ENCODE data around the gene HMCN2. TPM values are rescaled to one million over a fixed set of nuclear protein-coding genes. Genes with fewer than 3 reads are reported as not detected.

Gene HMCN2
- total and polyA plus RNA-seq, 2 experiments from 2014 or later, result 0.27 to 0.36 TPM

DNA sequence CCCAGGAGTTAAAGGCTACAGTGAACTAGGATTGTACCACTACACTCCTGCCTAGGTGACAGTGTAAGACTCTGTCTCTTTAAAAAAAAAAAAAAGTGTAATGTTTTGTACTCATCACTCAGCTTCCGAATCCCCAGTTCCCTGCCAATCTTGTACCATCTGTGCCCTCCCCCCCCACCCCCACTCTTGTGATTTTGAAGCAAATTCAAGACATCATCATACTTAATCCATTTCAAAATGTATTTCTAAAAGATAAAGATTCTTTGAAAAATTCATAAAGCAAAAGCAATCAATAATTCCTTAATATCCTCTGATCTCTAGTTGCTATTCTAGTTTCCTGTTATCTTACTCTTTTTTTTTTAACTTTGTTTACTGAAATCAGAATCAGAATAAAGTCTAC, 34.9 kb upstream of the HMCN2 start:
- Histone ChIP-seq H3K4me1 (ENCODE audit: low read depth) (no peaks in the 10 kb centered on the region), H3K27me3 (no peaks in the 10 kb centered on the region), H3K27ac (no peak overlapping the region), H3K4me3 (no peak overlapping the region), H3K36me3 (peaks cover 15% of the 10 kb centered on the region), H3K9me3 (ENCODE audit: low read depth) (no peaks in the 10 kb centered on the region)
- TF ChIP-seq, protein P1, sequence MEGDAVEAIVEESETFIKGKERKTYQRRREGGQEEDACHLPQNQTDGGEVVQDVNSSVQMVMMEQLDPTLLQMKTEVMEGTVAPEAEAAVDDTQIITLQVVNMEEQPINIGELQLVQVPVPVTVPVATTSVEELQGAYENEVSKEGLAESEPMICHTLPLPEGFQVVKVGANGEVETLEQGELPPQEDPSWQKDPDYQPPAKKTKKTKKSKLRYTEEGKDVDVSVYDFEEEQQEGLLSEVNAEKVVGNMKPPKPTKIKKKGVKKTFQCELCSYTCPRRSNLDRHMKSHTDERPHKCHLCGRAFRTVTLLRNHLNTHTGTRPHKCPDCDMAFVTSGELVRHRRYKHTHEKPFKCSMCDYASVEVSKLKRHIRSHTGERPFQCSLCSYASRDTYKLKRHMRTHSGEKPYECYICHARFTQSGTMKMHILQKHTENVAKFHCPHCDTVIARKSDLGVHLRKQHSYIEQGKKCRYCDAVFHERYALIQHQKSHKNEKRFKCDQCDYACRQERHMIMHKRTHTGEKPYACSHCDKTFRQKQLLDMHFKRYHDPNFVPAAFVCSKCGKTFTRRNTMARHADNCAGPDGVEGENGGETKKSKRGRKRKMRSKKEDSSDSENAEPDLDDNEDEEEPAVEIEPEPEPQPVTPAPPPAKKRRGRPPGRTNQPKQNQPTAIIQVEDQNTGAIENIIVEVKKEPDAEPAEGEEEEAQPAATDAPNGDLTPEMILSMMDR (IDR thresholded peaks at IDR 0.05; ENCODE audit: low read depth, low read length), result no peak
- DNase-seq (ENCODE audit: low read depth in 1 of 2, low spot score in 1 of 2), result no peak

DNA sequence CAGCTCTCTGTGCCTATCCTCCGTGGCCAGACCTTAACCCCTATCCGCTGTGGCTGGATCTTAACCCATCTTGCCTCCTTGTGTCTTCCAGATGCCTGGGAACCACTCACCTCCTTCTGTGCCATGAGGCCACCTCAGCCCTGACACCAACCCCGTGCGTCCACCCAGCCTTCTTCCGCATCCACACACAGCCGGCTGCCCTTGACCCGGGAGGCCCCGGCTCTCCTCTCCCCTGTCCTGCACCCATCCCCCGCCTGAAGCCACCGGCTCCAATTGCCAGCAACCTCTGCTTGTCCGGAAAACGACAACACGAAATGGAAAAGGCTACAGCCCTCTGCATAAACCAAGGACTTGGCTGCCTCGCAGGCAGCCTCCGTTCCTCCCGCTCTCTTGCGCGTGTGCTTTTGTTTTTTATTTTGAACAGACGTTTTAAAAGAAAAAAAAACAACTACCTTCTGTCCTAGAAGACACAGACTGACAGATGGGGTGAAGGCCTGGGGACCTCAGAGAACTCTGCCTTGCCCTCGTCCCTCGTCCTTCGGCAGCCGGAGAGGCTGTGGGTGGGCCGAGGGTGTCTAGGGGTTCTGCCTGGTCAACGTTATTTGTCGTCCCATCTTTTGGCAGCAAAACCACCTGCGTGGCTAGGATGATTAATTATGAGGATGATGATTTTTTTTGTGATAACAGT, 32.5 kb upstream of the HMCN2 start:
- H3K9me3 ChIP-seq (ENCODE audit: low read depth), result no peaks in the 10 kb centered on the region
- no peak overlapping the region for H3K4me3 ChIP-seq
- no peaks in the 10 kb centered on the region for H3K27me3 ChIP-seq
- H3K4me1 ChIP-seq (ENCODE audit: low read depth), result peaks cover 2% of the 10 kb centered on the region
- no peak overlapping the region for H3K27ac ChIP-seq
- peaks cover 10% of the 10 kb centered on the region for H3K36me3 ChIP-seq
- TF ChIP-seq, protein P1 (IDR thresholded peaks at IDR 0.05; ENCODE audit: low read depth, low read length), result no peak
- DNase-seq (ENCODE audit: low read depth in 1 of 2, low spot score in 1 of 2), result no peak

GRCh38 chr9:130233587-130233945, 32.0 kb upstream of the HMCN2 start:
- Histone ChIP-seq H3K36me3 (peaks cover 10% of the 10 kb centered on the region), H3K4me1 (ENCODE audit: low read depth) (peaks cover 2% of the 10 kb centered on the region), H3K9me3 (ENCODE audit: low read depth) (no peaks in the 10 kb centered on the region), H3K27me3 (no peaks in the 10 kb centered on the region), H3K27ac (no peak overlapping the region), H3K4me3 (no peak overlapping the region)
- DNase-seq (ENCODE audit: low read depth in 1 of 2, low spot score in 1 of 2), result no peak
- TF ChIP-seq, protein P1 (IDR thresholded peaks at IDR 0.05; ENCODE audit: low read depth, low read length), result no peak

GRCh38 chr9:130234340-130235260, 31.0 kb upstream of the HMCN2 start:
- Histone ChIP-seq H3K27ac (no peak overlapping the region), H3K27me3 (no peaks in the 10 kb centered on the region), H3K4me1 (ENCODE audit: low read depth) (peaks cover 2% of the 10 kb centered on the region), H3K4me3 (no peak overlapping the region), H3K9me3 (ENCODE audit: low read depth) (no peaks in the 10 kb centered on the region), H3K36me3 (peaks cover 5% of the 10 kb centered on the region)
- TF ChIP-seq, protein P1 (IDR thresholded peaks at IDR 0.05; ENCODE audit: low read depth, low read length), result no peak
- no peak for DNase-seq (ENCODE audit: low read depth in 1 of 2, low spot score in 1 of 2)

GRCh38 chr9:130235558-130236435, 29.8 kb upstream of the HMCN2 start:
- DNase-seq (ENCODE audit: low read depth in 1 of 2, low spot score in 1 of 2), result peak; percentile 68 to 82
- Histone ChIP-seq H3K4me3 (no peak overlapping the region), H3K36me3 (no peaks in the 10 kb centered on the region), H3K27ac (no peak overlapping the region), H3K4me1 (ENCODE audit: low read depth) (peaks cover 2% of the 10 kb centered on the region), H3K9me3 (ENCODE audit: low read depth) (no peaks in the 10 kb centered on the region), H3K27me3 (no peaks in the 10 kb centered on the region)
- TF ChIP-seq, protein P1 (IDR thresholded peaks at IDR 0.05; ENCODE audit: low read depth, low read length), result peak; percentile 98
